ENCODE measurements around the gene NDUFAF5.

GRCh38 chr20:13799040-13799439 is 14.2 kb downstream of the NDUFAF5 start:
- TF ChIP-seq CTCF (IDR thresholded peaks at IDR 0.05; ENCODE audit: extremely low read depth in 1 of 2, insufficient read depth in 1 of 2, low read depth in 1 of 2, low read length in 2 of 2) (no peak), MAX (IDR thresholded peaks at IDR 0.05; ENCODE audit: insufficient read depth, insufficient read length) (no peak), EZH2 (IDR thresholded peaks at IDR 0.05; ENCODE audit: borderline replicate concordance, low read depth, low read length, severe bottlenecking) (no peak), POLR2AphosphoS5 (IDR thresholded peaks at IDR 0.05; ENCODE audit: insufficient read depth, low read depth, low read length) (no peak), POLR2A (IDR thresholded peaks at IDR 0.05; ENCODE audit: low read depth, low read length) (no peak), FOS (IDR thresholded peaks at IDR 0.05; ENCODE audit: borderline replicate concordance, insufficient read depth, low read length) (no peak)
